HG03439 (cell line): ENCODE data around the gene PPP2R5B.

Source experiments
- ATAC-seq: cut with Tn5 transposase; IDR thresholded peaks from one replicate; pipeline ENCODE4 v1.9.1; 2021; ENCODE audit warnings: mild to moderate bottlenecking, moderate library complexity; ENCODE audit not compliant: unreplicated experiment

PPP2R5B gene

DNA sequence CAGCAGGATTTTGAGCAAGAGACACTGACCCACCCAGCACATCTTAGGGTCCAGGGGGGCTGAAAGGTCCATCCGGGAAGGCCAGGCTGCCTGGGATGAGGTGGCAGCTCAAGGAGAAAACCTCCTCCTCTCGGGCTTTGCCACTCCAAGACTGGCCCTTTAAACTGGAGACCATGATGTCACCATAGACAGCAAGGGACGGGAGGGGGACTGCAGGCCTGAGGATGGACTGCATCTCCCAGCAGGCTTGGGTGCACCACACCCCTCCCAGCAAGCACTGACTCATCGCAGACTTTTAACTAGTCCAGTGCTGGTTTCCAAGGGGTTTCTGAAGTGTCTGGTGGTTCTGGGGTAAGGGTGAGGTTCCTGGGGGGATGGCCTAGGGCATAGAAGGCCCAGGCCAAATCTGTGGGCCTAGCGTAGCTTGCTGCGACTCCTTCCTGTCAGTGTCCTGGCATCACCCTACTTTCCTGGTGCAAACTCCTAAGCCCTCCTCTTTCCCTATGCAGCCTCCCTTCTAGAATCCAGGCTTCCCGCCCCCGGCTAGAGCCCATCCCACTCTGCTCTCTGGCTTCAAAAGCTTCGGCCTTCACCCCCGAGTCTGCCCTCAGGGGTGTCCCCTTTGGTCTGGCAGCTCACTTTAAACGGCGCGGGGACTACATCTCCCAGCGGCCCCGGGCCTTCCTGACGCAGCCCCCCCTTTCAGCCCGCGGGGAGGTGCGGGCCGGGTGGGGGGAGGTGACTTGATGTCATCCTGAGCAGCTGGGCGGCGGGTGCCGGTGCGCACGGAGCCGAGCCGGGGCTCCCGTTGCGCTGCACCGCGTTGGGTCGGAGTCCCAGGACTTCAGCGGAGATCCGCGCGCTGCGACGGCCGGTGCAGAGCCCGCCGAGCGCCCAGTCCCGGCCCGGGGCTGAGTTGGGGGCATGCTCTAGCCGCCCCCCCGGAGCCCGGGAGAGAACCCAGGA lies at the start of gene PPP2R5B:
TSS of gene PPP2R5B (plus strand) at position 746 of the 966 bp plus-strand sequence. CDS start 1,046 bp downstream, outside the sequence.
- peak; percentile 80 for ATAC-seq

DNA sequence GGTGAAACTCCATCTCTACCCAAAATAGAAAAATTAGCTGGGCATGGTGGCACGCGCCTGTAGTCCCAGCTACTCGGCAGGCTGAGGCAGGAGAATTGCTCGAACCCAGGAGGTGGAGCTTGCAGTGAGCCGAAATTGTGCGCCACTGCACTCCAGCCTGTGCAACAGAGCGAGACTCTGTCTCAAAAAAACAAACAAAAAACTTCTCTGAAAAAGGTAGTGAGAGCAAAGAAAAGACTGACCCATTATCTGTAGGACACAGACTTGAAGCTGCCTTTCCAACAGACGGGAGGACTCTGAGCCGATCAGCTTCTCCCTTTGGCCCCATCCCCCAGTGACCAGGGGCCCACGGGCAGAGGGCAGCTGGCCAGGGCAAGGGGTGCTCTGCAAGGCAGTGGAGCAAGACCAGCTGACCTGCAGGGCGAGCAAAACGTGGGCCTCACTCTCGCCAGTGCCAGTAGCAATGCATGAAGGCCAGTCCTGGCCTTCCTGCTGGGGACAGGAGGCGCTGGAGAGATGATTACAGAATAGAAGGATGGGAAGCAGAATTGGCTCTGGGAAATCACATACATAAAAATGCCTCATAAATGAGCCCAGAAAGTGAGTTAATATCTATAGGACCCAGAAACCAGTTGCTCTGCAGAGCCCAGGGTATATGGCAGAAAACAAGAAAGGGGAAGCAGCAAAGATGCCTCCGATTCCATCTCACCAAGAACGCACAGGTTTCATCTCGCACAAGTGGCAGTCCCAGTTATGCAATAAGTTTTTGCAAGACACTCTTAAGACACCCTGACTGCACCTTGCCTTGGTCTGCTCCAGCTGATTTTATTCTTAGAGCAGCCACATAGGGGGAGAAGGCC lies 48.9 kb upstream of the PPP2R5B start:
- no peak for ATAC-seq

DNA sequence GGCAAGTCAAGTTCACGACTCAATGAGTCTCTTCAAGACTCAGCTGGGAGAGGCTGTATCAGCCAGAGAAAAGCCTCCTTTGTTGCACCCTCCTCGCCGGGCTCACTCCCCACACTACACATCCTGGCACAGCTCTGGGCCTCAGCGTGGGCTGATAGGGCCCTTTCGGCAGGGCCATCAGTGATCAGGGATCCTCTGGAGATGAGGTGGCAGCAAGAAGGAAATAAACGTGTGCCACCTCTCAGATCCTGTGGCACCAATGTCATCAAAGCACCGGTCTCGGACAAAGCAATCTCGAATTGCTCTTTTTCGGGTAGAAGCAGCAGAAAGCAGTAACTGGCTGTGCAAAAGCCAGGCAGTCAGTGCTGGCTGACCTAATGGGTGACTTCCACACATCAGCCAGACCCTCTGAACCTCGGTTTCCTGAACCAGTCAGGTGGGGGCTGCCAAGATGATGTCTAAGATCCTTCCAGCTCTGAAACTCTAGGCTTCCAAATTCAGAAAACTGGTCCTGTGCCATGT lies 48.2 kb upstream of the PPP2R5B start:
- ATAC-seq = no peak

DNA sequence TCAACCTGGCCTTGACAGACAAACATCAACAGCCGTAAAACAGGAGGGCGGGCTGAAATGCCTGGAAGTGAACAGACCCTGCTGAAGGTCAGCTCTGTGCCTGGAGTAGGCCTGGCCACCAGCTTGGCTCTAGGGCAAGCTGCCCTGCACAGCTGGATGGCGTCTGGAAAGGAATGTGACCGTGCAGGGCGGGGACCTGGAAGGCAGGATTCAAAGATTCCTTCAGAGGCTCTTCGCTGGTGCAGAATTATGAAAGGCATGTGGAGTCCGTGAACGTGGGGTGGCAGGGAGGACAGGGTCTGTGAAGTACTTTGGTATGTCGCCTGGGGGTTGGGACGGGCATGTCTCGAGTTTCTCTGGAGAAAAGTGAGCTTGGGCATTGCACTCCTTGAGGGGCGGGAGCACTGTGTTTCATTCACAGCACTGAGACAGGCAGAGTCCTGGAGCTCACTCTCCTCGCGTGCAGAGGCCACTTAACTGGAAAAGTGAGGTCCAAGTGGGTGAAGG lies 47.6 kb upstream of the PPP2R5B start:
- ATAC-seq = no peak

DNA sequence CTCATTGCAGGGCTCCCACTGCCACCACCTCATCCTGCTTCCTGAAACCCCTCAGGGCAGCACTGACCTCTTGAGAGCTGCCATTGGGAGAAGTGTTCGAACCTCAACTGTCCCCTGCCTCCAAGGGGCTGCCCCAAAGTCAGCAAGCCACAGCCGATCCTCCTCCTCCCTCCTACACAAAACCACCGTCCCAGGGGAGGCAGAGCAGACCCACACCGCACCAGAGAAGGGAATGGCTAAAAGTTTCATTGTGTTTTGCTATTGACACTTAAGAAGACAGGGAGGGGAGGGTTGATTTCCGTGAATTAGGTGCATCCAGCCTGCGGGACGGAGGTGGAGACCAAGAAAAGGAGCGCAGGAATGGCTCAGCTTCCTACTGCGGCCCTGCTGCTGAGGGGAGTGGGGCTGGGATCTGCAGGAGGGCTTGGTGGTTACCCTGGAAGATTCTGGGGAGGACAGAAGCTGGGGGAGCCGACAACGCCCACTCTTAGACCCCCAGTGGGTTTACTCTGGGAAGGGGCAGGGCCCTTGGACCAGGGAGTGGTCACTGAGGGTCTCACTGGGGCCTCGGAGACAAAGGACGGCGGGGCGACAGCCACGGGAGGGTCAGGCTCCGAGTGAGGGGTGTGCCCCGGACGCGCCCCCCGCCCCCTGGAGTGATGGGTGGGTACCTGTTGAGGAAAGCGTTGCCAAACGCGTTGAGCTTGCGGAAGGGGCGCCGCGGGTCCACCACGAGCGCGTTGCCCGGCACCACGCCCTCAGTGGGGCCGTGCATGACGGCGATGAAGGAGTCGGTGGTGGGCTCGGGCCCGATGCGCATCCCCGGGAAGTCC lies 46.9 kb upstream of the PPP2R5B start:
- no peak for ATAC-seq

DNA sequence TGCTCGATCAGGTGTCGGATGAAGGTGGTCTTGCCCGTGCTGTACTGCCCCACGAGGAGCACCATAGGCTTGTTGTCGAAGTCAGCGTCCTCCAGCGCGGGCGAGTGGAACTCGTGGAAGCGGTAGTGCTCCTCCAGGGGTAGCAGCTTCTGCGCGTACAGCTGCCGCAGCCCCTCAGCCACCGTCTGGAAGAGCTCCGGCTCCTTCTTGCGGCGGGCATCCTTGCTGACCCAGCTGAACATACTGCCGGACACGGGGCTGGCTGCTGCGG lies 46.3 kb upstream of the PPP2R5B start:
- ATAC-seq = no peak

DNA sequence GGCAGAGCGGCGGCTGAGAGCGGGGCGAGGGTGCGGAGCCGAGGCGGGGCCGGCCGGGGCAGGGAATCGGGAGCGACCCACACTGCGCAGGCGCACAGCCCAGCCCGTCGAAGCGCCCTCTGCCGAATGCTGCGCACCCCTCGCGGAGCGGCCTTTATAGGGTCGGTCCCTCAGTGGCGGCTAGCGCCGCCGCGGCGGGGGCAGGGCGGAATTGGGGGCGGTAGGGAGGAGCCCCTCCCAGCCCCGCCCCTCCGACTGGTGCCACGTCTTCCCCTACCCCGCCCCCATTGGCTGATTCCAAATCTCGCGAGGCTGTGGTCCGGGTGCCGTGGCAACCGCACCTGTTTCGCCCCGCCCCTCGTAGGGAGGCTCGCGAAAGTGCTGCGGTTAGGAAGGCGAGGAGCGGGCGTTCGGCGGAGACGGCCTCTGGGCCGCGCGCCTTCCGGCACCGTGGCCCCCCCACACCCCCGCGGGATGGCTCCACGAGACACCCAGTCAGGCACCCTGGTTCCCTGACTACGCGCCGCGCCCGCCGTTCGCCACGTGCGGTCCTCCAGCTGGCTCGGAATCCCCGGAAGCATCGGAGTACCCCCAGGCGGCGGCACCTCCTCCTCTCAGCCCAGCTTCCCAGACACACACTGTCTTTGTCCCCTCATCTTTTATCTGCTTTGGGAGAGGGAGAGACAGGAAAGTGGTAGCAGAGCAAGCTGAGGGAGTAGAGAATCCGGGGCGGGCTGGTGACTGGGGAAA lies 45.8 kb upstream of the PPP2R5B start, which contains the start of gene EHD1:
TSS of gene EHD1 (minus strand) at position 128 of the 750 bp plus-strand sequence. CDS start 157 bp downstream, outside the sequence.
- peak; percentile 75 for ATAC-seq

DNA sequence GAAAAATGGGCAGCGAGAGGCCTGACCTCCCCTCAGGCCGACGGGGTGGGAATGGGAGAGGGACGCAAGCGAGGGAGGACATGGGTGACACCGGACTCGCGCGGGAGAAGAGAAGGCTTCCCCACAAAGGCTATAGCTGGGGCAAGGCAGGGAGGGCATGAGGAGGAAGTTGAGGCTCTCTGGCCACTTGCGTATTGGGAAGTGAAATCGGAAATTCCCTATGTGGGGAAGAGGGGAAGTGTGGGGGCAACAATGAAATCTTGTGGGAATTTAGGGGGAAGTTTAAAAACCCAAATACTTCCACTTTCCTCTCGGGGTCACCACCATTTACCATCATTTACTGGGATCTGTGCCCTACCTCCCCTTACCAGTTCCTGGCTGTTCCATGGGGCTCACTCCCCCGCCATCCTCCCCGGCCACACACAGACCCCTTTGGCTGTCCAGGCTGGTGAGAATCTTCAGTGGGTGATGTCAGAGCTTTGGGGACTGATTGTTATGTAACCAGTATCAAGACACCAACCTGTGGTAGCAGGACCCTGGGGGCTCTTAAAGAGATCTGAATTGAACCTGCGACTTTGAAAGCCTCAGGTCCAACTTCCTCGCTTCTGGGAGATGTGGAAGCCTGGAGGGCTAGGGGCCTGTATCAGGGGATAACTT lies 45.1 kb upstream of the PPP2R5B start:
- no peak for ATAC-seq

DNA sequence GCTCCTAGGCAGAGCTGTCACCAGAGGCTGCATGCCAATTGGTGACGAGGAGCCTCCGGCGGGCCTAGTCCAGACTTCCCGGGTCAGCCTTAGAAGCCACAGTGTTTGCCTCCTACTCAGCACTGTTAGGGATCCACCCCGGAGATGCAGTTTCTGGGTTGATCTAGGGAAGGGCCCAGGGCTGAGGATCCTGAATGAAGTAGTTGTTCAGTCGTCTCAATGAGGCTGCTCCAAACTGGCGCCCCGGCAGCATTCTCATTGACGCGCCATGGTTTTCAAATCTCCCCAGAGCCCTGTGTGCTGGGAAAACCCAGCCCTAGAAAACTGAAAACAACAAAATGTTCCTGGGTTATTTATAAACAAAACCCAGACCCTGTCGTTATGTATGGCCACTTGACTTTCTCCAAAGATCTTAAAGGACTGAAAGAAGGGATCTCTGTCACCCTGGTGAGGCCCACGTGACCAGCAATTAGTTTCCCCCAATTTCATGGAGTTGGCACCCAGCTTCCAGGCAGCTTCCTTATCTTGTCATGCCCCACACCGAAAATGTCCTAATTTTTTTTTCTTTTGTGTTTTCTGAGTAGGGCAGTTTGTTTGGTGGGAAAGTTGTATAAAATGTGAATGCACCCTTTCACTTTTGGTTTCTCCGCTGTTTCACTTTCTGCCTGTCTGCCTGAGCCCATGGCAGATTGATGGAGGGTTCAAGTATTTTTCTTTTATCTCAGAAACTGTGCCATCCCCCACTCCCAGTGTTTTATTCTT lies 44.1 kb upstream of the PPP2R5B start:
- no peak for ATAC-seq

DNA sequence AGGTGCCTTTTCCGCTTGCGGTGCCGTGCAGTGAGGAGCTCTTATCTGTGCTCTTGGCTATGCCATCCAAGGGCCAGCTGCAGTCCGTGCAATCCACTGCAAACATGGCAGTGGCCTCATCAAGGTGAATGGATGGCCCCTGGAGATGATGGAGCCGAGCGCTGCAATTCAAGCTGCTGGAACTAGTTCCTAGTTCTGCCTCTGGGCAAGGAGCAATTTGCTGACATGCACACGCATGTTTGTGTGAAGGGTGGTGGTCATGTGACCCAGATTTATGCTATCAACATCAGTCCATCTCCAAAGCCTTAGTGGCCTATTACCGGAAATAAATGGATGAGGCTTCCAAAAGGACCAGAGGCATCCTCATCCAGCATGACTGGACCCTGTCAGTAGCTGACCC lies 43.0 kb upstream of the PPP2R5B start:
- ATAC-seq = no peak

DNA sequence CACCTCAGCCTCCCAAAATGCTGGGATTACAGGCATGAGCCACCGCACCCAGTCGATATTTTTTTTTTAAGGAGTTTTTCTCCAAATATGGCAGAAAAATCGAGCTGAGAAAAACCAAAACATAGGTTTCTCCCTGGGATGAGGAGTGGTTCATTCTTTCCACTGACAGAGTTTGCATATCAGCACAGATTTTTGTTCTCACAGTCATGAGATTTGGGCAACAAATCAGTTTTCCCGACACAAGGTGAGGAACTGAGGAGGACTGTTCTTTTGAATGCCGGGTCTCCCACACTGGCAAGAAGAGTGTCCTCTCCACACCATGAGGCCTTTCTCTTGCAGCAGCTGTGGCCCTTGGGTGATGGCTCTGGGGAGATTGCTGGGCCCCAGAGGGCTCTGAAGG lies 42.2 kb upstream of the PPP2R5B start:
- no peak for ATAC-seq

DNA sequence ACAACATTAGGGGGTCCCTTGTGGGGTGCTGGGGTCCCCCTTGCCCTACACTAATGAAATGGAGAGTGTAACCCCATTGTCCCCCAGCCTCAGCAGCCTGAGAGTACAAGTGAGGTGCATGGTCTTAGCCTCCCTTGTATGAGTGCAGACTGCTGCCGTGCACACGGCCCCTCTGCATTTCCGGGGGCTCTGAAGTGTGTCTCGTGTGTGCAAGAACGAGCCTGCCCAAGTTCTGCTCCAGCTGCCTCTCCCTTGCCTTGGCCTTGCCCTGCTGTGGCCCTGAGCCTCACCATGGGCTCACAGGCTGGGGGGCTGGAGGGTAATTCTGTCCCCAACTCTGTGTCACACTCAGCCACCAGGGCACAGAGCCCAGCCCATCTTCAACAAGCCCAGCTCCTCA lies 40.9 kb upstream of the PPP2R5B start:
- no peak for ATAC-seq

DNA sequence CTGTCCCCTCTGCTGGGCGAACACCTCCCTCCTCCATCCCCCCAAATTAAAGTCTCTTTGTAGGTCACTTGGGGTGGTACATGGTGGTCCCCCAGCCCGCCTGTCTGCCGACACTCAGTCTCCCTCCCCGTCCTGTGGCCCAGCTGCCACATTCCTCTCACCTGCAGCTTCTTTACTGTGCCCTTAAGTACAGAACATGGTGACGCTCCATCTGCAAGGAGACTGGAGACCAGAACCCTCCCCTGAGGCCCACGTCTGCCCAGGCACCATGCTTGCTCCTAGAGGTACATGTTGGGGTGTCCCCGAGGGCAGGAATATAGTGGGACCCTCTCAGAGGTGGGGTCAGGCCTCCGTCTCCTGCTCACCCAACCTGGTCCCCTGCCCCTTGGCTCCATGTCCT lies 40.5 kb upstream of the PPP2R5B start:
- no peak for ATAC-seq

DNA sequence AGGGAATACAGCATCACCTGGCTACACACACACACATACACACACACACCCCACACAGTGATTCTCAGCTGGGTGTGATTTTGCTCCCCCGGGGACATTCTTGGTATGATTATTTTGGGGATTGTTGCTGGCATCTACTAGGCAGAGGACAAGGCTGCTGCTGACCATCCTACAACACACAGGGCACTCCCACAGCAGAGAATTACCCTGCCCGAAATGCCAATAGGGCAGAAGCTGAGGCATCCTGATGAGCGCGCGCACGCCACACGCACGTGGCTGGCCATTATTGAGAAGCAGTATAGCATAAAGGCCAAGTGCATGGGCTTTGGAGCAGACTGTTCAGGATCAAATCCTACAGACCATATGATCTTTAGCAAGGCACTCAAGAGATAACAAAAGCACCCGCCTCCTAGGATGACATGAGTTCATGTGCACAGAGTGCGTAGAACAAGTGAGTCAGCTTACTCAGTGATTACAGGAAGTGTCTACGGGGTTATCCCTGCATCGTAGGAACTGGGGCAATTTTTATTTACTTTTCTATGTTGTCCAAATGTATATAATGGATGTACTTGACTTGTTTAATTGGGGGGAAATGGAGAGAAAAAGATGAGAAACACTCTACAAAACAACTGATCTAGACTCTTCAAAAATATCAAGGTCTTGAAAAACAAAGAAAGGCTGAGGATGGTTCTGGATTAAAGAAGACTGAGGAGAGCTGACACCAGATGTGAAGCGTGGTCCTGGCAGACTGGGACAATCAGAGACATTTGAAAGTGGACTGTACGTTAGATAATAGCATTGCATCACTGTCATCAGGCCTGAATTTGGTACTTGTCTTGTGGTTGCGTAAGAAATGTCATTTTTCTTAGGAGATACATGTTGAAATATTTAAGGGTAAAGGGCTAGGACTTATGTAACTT lies 38.9 kb upstream of the PPP2R5B start:
- no peak for ATAC-seq

DNA sequence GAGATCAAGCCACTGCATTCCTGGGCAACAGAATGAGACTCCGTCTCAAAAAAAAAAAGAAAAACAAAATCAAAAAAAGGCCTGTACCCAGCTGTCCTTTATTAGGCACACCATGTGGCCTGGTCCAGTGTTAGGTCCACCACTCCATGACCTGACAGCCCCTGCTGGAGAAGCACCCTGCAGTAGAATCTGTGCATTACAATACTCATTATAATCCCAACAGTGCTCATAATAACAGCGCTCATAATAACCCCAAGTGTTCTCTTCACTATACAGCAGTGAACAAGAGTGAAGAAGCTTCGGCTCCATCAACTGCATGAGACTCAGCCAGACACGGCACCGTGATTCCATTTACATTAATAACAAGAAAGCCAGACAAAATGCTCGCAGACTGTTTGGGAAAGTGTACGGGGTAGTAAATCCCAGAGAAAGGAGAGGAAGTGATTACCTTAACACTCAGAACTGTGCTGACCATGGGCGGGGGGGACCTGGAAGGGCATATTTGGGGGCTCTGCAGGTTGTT lies 37.2 kb upstream of the PPP2R5B start:
- ATAC-seq = no peak

DNA sequence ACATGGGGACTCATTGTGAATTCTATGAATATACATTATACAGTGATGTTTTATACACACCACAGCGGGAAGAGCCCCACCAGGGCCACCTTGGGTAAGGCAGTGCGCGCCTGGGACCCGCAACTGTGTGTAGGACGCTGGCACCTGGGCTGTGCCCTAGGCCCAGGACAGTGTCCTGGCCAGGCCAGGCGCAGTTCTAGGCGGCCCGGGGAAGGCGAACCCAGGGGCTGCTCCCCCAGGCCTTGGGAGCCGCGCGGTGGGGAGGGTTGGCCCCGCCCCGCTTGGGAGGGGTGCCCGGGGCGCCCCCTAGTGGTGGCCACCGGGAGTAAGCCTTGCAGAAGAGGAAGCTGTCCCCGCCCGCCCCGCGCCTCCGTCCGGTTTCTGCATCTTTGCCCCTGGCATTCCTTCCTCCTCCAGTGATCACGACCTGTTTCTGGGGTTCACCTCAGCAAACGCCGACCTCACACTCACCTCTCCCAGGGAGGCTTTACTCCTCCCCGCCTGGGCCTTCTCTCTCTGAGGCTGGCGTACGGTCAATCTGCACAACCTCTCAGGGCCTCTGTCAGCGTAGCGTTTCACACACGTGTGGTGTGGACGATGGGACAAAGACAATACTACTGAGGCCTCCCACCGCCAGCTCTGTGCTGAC lies 36.6 kb upstream of the PPP2R5B start:
- no peak for ATAC-seq

DNA sequence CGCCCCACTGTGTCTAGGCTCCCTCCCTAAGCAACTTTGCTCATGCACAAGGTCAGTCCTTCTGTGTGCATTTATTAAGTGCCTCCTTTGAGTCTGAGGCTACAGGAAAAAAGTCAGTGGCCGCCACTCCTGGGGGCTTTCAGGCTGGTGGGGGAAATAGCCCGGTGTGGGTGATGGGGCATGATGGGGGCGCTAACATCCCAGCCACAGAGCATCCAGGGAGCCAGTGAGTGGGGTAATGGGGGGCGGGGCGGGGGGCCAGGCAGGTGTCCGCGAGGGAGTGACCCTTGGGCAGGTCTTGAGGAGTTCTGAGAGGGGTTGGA lies 36.1 kb upstream of the PPP2R5B start:
- ATAC-seq = no peak
